SKM-1 (cell line): Measurements from ENCODE around the gene NT5C1A.

ENCODE experiments used
- DNase-seq: peaks from one replicate; lab custom pipeline; 2025; ENCODE audit not compliant: unreplicated experiment; lab: John Stamatoyannopoulos, UW

Gene NT5C1A

GRCh38 chr1:39663559-39663958 is 8.3 kb downstream of the NT5C1A start:
- no peak for DNase-seq

GRCh38 chr1:39662861-39663260 is 9.0 kb downstream of the NT5C1A start:
- DNase-seq: no peak

GRCh38 chr1:39659538-39659937 is 12.4 kb downstream of the NT5C1A start:
- DNase-seq: no peak

GRCh38 chr1:39659110-39659509 is 12.8 kb downstream of the NT5C1A start:
- no peak for DNase-seq

- peak; percentile 65 for DNase-seq
Observed at GRCh38 chr1:39657923-39658485, 13.9 kb downstream of the NT5C1A start.

- no peak for DNase-seq
Observed at GRCh38 chr1:39657402-39657801, 14.5 kb downstream of the NT5C1A start.

GRCh38 chr1:39656391-39656790 is 15.5 kb downstream of the NT5C1A start:
- DNase-seq: no peak

GRCh38 chr1:39655578-39656268 is 16.2 kb downstream of the NT5C1A start:
- no peak for DNase-seq

- DNase-seq: no peak
Observed at GRCh38 chr1:39654291-39654690, 17.6 kb downstream of the NT5C1A start.

GRCh38 chr1:39653546-39654031 is 18.3 kb downstream of the NT5C1A start:
- peak; percentile 64 for DNase-seq

- no peak for DNase-seq
Observed at GRCh38 chr1:39652554-39652953, 19.4 kb downstream of the NT5C1A start.

- no peak for DNase-seq
Observed at GRCh38 chr1:39652105-39652504, 19.8 kb downstream of the NT5C1A start.

GRCh38 chr1:39650431-39650830 is 21.5 kb downstream of the NT5C1A start:
- DNase-seq: no peak

GRCh38 chr1:39649636-39650185 is 22.2 kb downstream of the NT5C1A start:
- no peak for DNase-seq

- DNase-seq: no peak
Observed at GRCh38 chr1:39648496-39648895, 23.4 kb downstream of the NT5C1A start.

- no peak for DNase-seq
Observed at GRCh38 chr1:39647247-39647646, 24.7 kb downstream of the NT5C1A start.

GRCh38 chr1:39646232-39647081 is 25.4 kb downstream of the NT5C1A start:
- no peak for DNase-seq

- no peak for DNase-seq
Observed at GRCh38 chr1:39645411-39646043, 26.4 kb downstream of the NT5C1A start.

GRCh38 chr1:39643705-39644104 is 28.2 kb downstream of the NT5C1A start:
- no peak for DNase-seq

GRCh38 chr1:39642796-39643195 is 29.1 kb downstream of the NT5C1A start:
- DNase-seq: no peak

GRCh38 chr1:39640861-39641260 is 31.0 kb downstream of the NT5C1A start:
- no peak for DNase-seq
